NCI-H2196 (cell line): Measurements from ENCODE around the gene SLC5A5.

ENCODE experiments used
- DNase-seq: peaks from one replicate; lab custom pipeline; 2025; ENCODE audit not compliant: unreplicated experiment; lab: John Stamatoyannopoulos, UW

Gene SLC5A5

DNA sequence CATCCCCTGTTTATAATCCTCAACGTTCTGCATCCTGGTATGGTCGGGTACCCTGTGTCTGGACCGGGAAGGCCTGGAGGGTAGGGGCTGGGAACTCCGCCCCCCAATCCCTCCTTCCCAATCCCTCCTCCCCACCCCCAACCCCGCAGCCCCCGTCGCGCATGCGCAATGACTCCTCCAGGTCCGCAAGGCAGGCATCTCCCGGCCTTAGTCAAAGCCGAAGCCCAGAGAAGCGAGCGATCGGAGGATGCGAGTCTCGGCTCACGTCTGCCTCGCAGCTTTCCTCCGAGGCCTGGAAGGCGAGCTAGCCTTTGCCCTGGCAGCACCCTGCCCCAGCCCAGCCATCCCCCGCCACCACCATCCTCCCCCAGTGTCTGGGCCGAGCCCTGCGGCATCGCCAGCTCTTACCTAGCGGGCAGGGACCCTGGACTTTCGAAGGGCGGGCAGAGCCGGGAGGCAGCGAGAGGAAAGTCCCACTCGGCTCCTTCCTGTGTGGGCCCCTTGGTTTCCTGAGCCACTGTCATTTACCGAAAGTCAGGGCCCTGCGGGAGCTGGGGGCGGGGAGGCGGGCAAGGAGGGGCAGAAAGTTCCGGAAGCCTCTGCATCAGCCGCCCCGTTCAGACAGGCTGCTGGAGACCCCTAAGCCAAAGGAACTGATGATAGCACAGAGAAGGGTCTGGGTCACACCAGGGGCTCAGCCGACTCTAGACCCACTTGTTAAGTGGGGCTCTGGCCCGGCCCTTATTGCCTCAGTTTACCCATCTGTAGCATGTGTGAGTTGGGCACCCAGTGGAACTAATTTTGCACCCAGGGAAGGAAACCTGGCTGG, 24.0 kb upstream of the SLC5A5 start, which contains the start of gene JAK3:
JAK3 (minus strand) TSS at position 445 of the 829 bp plus-strand sequence. CDS start 3,565 bp downstream, outside the sequence.
- no peak for DNase-seq

DNA sequence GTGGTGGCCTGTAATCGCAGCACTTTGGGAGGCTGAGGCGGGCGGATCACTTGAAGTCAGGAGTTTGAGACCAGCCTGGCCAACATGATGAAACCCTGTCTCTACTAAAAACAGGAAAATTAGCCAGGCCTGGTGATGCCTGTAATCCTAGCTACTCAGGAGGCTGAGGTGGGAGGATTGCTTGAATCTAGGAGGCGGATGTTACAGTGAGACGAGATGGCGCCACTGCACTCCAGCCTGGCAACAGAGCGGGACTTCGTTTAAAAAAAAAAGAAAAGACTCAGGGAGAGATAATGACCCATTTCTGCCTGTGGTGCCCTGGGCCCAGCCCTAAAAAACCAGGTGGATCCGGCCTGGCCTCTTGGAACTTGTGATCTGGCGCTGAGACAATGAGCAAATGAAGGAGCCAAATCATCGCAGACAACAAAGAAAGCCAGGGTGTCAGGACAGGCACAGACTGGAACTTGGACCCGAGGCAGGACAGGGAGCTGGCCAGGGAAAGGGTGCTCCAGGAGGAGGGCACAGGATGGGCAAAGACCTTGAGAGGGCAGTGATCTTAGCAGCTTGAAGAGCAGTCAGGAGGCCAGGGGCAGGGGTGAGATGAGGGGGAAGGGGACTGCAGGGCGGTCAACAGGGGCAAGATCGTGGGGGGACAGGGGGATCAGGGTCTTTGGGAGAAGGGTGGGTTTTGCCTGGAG, 23.0 kb upstream of the SLC5A5 start:
- no peak for DNase-seq

DNA sequence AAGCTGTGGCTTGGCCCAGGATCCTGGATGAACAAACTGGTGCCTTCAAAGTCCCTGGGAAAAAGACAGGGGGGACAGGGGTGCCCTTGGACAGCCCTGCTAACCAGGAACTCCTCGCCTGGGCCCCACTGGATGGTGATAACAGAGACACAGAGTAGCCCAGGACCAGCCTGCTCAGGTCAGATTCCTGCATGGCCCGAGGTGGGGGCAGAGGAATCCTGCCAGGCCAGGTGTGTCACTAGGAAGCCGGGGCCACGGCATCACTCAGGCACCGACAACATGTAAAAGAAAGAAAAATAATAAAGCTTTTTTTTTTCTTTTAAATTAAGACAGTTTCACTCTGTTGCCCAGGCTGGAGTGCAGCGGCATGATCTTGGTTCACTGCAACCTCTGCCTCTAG, 17.7 kb upstream of the SLC5A5 start:
- DNase-seq, result no peak

DNA sequence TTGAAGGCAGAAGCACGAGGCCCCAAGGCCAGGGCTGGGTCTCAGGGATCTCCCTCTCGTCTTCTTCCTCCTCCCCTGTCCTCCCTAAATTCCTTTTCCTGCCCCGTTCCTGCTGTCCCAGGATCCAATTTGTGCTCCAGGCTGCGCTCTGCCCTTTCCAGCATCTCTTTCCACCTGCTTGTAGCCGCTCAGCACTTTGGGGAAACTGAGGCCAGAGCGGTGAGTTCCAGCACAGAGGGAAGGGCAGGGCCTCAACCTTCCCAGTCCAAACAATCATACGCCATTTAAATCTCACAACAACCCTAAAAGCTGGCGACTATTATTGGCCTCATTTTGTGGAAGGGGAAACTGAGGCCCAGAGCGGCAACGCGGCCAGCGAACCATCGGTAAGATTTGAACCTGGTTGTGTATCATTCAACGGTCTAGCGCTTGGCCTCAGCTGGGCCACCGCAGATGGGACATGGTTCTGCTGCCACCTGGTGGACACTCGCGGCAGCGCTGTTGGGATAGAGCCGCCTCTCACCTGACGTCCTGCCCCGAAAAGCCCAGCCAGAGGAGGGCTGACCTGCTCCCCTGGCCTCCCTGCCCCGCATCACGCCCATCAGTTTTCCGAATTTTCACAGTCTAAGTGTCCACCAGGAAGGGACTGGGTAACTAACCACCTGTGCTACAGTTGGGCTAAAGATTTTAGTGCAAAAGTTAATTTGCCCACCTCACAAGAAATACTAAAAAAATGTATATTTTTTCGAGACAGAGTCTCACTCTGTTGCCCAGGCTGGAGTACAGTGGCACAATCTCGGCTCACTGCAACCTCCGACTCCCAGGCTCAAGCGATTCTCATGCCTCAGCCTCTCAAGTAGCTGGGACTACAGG, 16.2 kb upstream of the SLC5A5 start:
- DNase-seq, result peak; percentile 83

DNA sequence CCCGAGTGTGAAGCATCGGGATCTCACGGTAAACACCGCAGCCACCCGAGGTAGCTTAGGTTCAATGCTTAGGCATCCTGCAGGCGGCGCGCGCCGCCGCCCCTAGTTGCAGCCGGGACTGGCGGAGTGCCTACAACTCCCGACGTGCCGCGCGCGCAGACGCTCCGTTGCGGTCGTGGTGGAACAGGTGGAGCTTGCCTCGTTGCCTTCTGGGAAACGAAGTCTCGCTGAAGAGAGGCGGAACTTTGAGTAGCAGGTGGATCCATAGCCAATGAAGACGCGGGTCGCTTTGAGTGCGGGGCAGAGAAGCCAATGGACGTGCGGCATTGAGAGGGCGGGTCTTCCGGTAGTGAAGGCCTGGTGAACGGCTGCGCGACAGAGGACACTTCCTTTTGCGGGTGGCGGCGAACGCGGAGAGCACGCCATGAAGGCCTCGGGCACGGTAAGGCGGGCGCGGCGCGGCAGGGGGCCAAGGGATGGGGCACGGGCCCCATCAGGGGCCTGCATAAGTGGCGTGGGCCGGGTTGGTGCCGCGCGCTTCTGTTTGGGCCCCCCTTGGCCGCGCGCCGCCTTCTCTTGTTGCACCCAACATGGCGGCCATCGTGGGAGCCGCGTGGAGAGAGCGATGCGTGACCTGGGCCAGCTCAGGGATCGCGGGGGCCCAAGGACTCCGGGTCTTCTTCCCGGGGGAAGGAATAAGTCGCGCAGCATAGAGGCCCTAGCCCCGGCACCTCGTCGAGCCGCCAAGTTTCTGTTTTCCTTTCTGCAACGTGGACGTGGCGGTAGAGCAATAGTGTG, 12.0 kb upstream of the SLC5A5 start, which contains the start of gene RPL18A:
RPL18A (plus strand) TSS at position 378 of the 798 bp plus-strand sequence; CDS start at position 425, 47 bp downstream.
- peak; percentile 99 for DNase-seq

DNA sequence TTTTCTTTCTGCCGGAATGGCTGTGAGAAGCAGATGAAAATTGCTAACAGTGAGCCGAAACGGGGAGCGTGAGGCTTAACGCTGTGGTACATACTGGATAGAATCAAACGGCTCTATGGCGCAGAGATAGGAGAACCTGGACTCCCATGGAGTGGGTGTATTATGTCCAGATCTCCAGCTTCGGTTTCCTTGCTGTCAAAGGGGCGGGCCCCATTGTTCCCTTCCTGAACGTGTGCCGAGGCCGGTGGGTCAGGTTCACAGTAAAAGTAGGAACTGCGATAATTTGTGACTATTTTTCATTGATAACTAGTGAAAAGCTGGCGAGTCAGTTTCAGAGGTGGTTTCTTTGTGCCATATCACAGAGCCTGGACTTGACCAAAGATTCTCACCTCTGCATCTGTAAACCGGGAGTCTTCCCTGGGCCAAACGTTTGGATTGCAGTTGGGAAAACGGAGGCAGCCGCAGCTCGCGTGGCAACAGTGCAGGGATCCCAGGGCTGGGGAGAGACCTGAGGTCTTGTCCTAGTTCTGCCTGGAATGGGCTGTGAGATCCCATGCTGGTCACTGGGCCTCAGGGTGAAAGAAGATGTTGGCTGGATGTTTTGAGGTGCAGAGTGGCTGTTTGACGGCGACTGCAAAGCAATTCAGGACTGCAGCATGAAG, 11.3 kb upstream of the SLC5A5 start:
- no peak for DNase-seq

DNA sequence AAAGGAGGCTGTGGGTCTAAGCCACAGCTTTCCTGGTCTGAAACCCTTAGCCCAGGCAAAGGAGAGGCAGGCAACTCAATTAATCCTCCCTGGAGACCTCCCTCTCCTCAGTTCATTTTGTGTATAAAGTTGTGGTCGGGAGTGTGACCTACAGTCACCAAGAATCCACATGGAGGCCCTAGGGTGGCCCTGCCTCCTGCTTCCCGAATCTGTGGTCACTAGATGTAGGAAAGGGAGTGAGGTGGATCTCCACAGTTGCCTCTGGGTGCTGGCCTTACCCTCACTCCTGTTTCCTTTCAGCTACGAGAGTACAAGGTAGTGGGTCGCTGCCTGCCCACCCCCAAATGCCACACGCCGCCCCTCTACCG, 10.8 kb upstream of the SLC5A5 start:
- no peak for DNase-seq

DNA sequence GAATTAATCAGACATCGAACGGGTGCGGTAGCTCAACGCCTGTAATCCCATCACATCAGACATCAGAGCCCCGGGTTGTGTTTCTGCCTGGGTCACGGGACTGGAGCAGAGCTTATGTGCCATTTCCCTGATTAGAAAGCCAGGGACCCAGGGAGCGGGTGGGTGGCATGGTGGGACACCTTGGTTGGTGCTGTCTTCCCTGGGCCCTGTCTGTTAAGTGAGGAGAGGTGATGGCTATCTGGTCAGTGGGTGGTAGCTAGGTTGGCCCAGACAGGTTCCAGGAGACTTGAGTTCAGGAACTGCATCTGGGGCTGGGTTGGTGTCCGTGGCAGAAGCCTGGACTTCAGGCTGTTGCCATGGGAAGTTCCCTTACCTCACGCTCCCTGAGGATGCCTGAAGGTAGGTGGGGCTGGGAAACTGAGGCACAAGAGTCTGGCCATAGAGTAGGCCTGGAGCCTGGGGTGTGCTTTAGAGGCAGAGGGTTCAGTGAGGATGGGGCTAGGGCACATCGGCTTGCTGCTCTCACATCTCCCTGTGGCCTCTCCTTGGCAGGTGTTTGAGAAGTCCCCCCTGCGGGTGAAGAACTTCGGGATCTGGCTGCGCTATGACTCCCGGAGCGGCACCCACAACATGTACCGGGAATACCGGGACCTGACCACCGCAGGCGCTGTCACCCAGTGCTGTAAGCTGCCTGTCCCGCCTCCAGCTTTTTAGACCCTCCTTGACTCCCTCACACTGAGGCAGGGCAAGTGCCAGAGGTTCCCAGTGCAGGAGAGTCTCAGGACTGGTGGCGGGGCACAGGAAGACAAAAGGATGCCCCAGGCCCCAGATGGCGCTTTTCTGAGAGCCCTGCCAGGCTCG, 10.0 kb upstream of the SLC5A5 start:
- no peak for DNase-seq

DNA sequence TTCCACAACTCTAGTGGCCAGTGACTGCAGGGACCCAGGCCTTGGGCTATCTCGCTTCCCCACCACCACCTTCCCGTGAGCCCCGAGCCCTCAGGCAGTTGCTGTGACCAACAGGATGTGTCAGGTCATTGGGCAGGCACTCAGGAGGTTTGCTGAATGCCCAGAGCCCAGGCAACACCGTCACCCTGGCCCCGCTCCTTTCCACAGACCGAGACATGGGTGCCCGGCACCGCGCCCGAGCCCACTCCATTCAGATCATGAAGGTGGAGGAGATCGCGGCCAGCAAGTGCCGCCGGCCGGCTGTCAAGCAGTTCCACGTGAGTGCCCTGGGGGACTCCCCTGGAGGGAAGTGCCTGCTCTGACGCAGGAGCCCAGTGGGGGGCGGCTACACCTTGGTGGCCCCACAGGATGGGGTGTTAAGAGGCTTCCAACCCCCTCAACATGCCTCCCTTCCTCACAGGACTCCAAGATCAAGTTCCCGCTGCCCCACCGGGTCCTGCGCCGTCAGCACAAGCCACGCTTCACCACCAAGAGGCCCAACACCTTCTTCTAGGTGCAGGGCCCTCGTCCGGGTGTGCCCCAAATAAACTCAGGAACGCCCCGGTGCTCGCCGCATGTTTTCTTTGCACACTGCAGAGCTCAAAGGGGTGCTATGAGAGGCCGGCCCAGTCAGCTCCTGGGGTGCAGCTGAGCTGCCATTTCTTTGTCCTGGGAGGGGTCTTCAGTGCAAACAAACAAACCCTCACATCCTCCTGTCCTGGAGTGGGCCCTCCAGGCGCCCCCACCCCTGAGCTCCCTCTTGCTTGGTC, 8.8 kb upstream of the SLC5A5 start:
- no peak for DNase-seq

DNA sequence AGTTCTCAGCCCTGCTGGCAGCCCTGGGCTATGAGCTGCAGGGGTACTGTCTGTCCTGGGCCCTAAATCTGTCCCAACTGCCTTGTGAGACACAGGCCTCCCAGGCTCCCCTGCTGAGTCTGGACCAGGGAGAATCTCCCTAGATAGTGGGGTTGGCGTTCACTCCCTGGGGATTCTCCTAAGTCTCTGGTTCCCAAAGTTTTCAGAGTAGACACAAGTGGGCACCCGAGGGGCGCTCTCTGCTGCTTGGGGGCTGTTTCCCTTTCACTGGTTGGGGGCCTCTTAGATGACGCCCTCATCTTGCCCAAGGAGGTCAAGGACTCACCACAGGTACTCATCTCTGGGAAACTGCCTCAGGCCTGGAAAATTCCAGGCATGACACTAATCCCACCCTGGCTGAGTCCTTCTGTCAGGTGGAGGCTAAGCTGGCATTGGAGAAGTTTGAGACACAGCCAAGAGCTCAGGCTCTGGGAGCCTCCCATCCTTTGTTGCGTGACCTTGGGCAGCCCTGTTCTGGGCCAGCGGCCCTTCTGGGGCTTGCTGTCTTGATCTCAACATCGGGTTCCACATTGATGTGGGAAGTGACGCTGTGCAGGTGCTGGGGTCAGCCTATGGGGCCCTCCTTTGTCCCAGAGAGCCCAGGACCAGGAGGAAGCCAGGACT, 8.1 kb upstream of the SLC5A5 start:
- DNase-seq, result no peak

DNA sequence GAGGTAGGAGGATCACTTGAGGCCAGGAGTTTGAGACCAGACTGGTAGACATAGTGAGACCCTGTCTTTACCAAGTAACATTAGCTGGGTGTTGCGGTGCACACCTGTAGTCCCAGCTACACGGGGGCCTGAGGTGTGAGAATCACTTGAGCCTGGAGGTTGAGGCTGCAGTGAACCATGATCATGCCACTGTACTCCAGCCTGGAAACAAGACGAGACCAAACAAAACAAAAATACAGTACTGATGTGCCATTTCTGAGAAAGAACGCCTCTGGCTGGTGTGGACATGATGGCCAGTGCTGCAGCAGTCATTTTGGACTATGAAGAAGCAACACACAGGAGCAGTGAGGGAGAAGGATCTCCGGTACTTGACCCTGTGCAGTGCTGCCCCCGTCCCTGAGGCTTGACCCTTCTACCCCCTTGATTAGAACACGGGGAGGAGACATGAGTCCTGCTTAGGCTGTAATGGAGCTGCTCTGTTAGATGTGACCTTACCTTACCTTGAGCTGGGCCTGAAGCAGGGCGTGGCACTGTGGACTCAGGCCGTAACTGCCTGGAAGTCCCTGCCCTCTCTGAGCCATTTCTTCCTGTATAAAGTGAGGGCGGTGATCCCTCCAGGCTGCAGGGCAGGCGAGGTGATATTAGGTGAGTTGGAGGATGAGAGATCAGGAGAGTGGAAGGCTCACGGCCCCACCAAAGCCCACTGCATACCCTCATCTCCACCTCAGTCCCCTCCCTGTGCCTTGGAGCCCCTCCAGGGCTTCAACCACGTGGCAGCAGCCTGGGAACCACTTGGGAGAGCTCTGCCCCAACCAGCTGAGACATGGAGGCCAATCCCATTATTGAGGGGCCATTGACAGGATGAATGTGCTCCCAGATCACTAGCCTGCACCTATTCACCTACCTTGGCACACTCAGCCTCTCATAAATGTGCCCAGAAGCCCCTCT, 6.1 kb upstream of the SLC5A5 start:
- no peak for DNase-seq

DNA sequence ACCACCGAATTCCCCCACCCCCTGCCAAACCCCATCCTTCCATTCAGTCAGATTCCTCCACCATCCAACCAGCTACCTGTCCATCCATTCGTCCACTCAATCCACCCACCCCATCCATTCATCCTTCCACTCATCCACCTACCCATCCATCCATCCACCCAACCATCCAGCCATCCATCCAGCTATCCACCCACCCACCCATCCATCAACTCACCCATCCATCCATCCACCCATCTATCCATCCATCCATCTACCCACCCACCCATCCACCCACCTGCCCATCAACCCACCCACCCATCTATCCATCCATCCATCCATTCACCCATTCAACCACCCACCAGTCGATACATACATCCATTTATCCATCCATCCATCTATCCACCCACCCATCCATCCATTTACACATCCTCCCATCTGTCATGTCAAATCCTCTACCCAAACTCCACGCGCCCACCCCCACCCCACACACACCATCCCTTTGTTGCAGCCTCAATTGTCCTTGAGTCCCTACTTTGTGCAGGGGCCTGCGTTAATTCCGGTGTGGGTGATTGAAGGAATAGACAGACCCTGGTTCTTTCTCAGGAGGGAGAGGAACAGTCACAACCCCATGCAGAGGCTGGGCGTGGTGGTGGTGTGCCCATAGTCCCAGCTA, 5.3 kb upstream of the SLC5A5 start:
- DNase-seq, result no peak

DNA sequence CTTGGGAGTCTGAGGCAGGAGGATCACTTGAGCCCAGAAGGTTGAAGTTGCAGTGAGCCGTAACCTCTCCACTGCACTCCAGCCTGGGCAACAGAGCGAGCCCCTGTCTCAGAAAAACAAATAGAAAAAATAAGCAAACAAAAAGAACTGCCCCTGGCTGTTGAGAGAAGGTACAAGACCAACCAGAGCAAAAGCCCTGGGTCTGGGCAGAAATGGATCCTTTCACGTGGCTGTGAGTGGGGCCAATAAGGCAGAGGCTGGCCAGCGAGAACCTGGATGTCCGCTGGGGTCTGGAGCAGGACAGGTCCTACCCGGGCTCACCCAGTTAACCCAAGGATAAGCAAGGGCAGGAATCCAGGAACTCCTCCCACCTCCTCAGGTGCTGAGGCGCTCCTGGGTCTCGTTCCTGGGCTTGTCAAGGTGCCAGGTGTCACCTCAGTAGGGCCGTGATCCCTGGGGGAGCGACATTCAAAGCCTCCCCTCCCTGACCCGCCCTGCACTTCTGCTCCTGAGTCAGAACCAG, 4.7 kb upstream of the SLC5A5 start:
- DNase-seq, result no peak

DNA sequence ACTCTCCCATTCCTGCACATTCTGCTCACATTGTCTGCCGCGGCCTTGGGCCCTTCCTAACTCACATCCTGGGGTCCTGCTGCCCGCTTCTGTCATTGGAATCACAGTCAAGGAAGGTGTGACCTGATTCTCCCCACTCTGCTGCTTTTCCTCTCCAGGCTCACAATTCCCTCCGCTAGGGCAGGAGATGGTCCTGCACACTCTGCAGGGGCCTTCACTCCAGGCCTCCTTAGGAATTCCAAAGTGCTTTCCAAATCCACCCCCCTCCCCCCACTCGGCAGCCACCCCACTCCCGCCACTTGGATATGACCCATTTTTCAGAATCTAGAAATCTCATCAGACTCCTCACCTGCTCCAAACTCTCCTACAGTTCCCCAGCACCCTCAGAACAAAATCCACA, 3.1 kb upstream of the SLC5A5 start:
- DNase-seq, result no peak

DNA sequence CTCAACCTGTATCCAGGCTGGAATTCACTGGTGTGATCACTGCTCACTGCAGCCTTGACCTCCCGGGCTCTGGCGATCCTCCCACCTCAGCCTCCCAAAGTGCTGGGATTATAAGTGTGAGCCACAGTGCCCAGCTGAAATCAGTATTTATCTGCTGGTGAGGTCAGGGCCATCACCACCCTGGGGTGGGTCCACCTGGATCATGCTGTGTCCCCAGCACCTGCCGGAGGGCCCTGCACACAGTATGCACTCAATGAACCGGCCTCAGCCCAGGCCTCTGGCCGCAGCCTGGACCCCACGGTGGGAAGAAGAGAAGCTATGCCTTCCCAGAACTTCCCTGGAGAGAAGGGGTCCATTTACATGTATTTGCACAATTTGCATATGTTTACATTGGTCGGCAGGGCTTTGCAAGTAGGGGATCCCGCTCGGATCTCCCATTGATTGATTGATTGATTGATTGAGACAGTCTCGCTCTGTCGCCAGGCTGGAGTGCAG, 2.6 kb upstream of the SLC5A5 start:
- DNase-seq, result no peak
